AG09309 (cell line): Measurements from ENCODE around the gene ARHGAP24.

ENCODE experiments used
- DNase-seq: peaks from one replicate; pipeline ENCODE4 v3.0.0-alpha.2; 2010; ENCODE audit warnings: low read depth
- H3K4me3 ChIP-seq: 2 replicates; pipeline ENCODE4 v1.5.1; 2011; ENCODE audit warnings: mild to moderate bottlenecking, low read depth, low read length, moderate library complexity; ENCODE audit not compliant: control insufficient read depth
- TF ChIP-seq, protein P1 (sequence below): IDR thresholded peaks from 2 replicates; pipeline ENCODE4 v1.5.1; 2011; ENCODE audit warnings: mild to moderate bottlenecking, low read depth, low read length, inconsistent platforms; ENCODE audit not compliant: insufficient read depth, control insufficient read depth; ENCODE audit errors: missing control alignments

Gene ARHGAP24

GRCh38 chr4:85570388-85570787 lies 95.4 kb downstream of the ARHGAP24 start:
- TF ChIP-seq, protein P1, sequence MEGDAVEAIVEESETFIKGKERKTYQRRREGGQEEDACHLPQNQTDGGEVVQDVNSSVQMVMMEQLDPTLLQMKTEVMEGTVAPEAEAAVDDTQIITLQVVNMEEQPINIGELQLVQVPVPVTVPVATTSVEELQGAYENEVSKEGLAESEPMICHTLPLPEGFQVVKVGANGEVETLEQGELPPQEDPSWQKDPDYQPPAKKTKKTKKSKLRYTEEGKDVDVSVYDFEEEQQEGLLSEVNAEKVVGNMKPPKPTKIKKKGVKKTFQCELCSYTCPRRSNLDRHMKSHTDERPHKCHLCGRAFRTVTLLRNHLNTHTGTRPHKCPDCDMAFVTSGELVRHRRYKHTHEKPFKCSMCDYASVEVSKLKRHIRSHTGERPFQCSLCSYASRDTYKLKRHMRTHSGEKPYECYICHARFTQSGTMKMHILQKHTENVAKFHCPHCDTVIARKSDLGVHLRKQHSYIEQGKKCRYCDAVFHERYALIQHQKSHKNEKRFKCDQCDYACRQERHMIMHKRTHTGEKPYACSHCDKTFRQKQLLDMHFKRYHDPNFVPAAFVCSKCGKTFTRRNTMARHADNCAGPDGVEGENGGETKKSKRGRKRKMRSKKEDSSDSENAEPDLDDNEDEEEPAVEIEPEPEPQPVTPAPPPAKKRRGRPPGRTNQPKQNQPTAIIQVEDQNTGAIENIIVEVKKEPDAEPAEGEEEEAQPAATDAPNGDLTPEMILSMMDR = no peak

DNA sequence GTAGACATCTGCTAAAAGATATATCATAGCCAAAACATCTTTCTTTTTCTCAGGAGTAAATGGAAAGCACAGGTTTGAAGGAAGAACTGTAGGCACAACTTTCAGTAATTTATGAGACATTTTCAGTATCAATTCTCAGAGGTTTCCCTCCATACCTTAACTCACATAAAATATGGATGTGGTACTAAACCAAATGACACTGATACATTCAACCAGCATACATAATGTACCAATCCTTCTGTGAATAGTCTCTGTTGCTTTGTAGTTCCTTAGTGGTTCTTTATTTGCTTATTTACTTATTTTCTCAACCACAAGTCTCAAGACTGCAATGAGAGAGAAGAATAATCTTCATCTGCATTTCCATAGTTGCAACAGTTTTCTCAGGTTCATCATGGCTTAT lies 96.1 kb downstream of the ARHGAP24 start:
- DNase-seq = no peak
- no peak overlapping the region for H3K4me3 ChIP-seq
- TF ChIP-seq, protein P1 = no peak

More at GRCh38 chr4:85570388-85570787, 95.4 kb downstream of the ARHGAP24 start:
- no peak for DNase-seq
- no peak overlapping the region for H3K4me3 ChIP-seq

DNA sequence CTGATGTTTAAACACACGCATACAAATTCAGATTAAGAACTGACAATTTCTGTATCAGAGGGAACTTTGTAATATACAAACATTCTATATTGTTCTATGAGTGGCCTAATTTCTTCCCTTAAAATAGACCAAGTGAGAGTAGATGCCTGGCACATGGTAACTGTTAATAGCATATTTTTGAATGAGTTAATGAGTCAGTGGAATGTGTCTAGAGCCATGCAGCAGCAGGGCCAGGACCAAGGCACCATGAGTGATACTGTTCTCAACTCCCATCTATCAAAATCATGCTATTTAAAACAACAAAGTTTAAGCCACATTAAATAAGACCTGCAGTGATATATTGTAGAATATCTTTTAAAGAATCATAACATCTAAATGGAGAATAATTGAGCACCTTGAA lies 98.3 kb downstream of the ARHGAP24 start:
- DNase-seq = no peak
- TF ChIP-seq, protein P1 = no peak
- no peak overlapping the region for H3K4me3 ChIP-seq

DNA sequence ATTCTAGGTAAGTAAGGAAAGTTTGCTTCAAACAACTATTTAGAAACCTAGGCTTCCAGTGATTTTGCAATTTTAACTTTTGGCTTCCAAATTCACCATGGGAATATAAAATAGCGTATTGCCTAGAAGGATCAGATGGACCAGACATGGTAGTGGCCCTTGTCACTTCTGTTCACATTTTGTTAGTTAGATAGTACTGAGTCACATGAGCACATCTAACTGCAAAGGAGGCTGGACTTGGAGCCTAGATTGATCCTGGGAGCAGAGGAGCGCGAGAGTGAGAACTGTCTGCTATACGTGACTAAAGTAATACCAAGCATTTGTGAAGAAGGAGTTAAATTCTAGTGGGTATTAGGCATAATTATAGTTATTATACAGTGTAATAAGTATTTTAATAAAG lies 102.4 kb downstream of the ARHGAP24 start:
- DNase-seq = no peak
- TF ChIP-seq, protein P1 = no peak
- H3K4me3 ChIP-seq = no peak overlapping the region

- no peak overlapping the region for H3K4me3 ChIP-seq
- TF ChIP-seq, protein P1 = no peak
- DNase-seq = no peak
Measured at GRCh38 chr4:85579942-85580341, 105.0 kb downstream of the ARHGAP24 start.

DNA sequence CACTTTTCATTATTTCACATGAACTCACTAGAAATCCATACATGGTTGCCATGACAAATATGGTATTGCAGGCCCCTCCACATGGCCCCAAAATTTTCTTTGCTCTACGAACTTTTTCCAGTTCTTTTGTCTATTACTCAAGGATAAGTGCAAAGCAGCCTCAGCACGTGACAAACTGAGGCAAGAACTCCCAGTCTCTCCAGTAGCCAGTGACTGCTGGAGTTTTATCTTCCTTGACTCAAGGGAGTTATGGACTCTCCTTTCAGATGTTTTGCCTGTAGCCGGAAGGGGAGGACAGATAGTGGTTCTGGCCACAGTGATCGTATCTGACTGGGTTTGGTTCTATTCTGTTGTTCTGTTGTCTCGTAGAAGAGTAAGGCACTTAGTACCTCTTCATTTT lies 105.5 kb downstream of the ARHGAP24 start:
- TF ChIP-seq, protein P1 = no peak
- no peak for DNase-seq
- H3K4me3 ChIP-seq = no peak overlapping the region

- TF ChIP-seq, protein P1 = no peak
- no peak for DNase-seq
- no peak overlapping the region for H3K4me3 ChIP-seq
Measured at GRCh38 chr4:85587952-85588351, 113.0 kb downstream of the ARHGAP24 start.
